Measurements from ENCODE around the gene VPS33A. TPM values are rescaled to one million over a fixed set of nuclear protein-coding genes. Genes with fewer than 3 reads are reported as not detected.

VPS33A gene
- total RNA-seq, 3 donors from 2014 or later, result 13.4 to 17.4 (median 14.4) TPM

- TF ChIP-seq POLR2AphosphoS5 (IDR thresholded peaks at IDR 0.05) (no peak), CTCF (IDR thresholded peaks at IDR 0.05) (no peak), POLR2A (IDR thresholded peaks at IDR 0.05) (no peak)
- peaks cover 0 to 8% of the 10 kb centered on the region in 2 donors for H3K4me1 ChIP-seq
- peaks cover 8% of the 10 kb centered on the region for H3K36me3 ChIP-seq
- H3K27ac ChIP-seq, result no peak overlapping the region
- intact Hi-C loops (cut with DNase I; ENCODE audit: low total_unique reads), result no loop called here
- H3K9me3 ChIP-seq, result no peaks in the 10 kb centered on the region
- no peak overlapping the region for H3K4me3 ChIP-seq
- no peak for DNase-seq (ENCODE audit: low spot score in 2 of 2)
- H3K27me3 ChIP-seq, result no peaks in the 10 kb centered on the region
Observed at GRCh38 chr12:122208073-122208820, 58.0 kb downstream of the VPS33A start.

- Histone ChIP-seq H3K9me3 (no peaks in the 10 kb centered on the region), H3K27ac (no peak overlapping the region), H3K4me3 (no peak overlapping the region), H3K4me1 (peaks cover 6 to 12% of the 10 kb centered on the region in 2 donors), H3K27me3 (no peaks in the 10 kb centered on the region), H3K36me3 (peaks cover 8% of the 10 kb centered on the region)
- TF ChIP-seq CTCF (IDR thresholded peaks at IDR 0.05), result no peak
- TF ChIP-seq POLR2A (IDR thresholded peaks at IDR 0.05), result no peak
- no peak for TF ChIP-seq POLR2AphosphoS5 (IDR thresholded peaks at IDR 0.05)
- intact Hi-C loops (cut with DNase I; ENCODE audit: low total_unique reads), result no loop called here
- no peak for DNase-seq (ENCODE audit: low spot score in 2 of 2)
Observed at GRCh38 chr12:122207391-122207790, 58.9 kb downstream of the VPS33A start.

- DNase-seq (ENCODE audit: low spot score in 2 of 2), result no peak
- Histone ChIP-seq H3K36me3 (peaks cover 8% of the 10 kb centered on the region), H3K4me3 (no peak overlapping the region), H3K9me3 (no peaks in the 10 kb centered on the region), H3K27ac (no peak overlapping the region), H3K27me3 (no peaks in the 10 kb centered on the region), H3K4me1 (peaks cover 6 to 12% of the 10 kb centered on the region in 2 donors)
- intact Hi-C loops (cut with DNase I; ENCODE audit: low total_unique reads), result no loop called here
- TF ChIP-seq POLR2AphosphoS5 (IDR thresholded peaks at IDR 0.05) (no peak), POLR2A (IDR thresholded peaks at IDR 0.05) (no peak), CTCF (IDR thresholded peaks at IDR 0.05) (no peak)
Observed at GRCh38 chr12:122206976-122207375, 59.3 kb downstream of the VPS33A start.

GRCh38 chr12:122206111-122206881, 60.0 kb downstream of the VPS33A start:
- Histone ChIP-seq H3K27me3 (peaks cover 0 to 3% of the 10 kb centered on the region in 2 donors), H3K36me3 (peaks cover 8% of the 10 kb centered on the region), H3K4me1 (peaks cover 6 to 12% of the 10 kb centered on the region in 2 donors), H3K27ac (no peak overlapping the region), H3K9me3 (no peaks in the 10 kb centered on the region), H3K4me3 (no peak overlapping the region)
- intact Hi-C loops (cut with DNase I; ENCODE audit: low total_unique reads), result no loop called here
- peak in 1 of 2 donors; percentile 30 for DNase-seq (ENCODE audit: low spot score in 2 of 2)
- TF ChIP-seq POLR2A (IDR thresholded peaks at IDR 0.05) (no peak), CTCF (IDR thresholded peaks at IDR 0.05) (no peak)
